GM23248 (cell line): ENCODE results near the gene SST.

Experiments used
- EZH2 ChIP-seq: fragments of 200-600 bp; sonication (generic); IDR thresholded peaks from 2 replicates; pipeline ENCODE4 v1.6.1; 2018; ENCODE audit warnings: antibody characterized with exemption, mild to moderate bottlenecking; ENCODE audit not compliant: insufficient read depth, poor library complexity, severe bottlenecking
- EZH2phosphoT487 ChIP-seq: fragments of 200-600 bp; sonication (generic); IDR thresholded peaks from 2 replicates; pipeline ENCODE4 v1.6.1; 2018; ENCODE audit warnings: antibody characterized with exemption, moderate library complexity, mild to moderate bottlenecking, low read depth; ENCODE audit not compliant: insufficient read depth

DNA sequence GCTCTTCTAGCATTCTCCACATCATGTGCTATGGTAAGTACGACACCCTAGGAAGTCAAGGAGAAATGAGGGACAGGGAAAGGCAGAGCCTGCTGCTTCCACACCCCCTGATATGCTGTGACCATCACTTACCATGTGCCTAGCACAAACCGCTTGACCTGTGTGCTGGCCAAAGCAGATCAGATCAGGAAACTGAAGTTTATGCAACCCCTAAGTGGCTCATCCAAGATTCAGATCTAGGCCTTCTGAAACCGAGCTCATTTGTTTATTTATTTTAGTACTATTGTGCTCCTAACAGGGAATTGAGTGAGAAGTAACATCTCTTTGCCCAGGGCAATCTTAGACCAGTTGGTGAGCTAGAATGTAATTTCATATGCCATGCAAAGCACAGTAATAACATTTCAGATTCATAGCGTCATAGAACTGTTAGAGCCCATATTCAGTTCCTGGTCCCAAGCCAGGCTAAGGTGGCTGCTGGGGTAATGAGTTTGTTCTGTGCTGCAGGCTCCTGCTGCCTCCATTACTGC is 32.4 kb upstream of the SST start, which contains the start of gene RTP2:
- TF ChIP-seq EZH2phosphoT487 (no peak), EZH2 (no peak)
